HPDE6-E6E7 (cell line): ENCODE results near the gene SH3PXD2B.
A peak's percentile ranks its signal among the peaks of the same experiment; 100 is the strongest.
"Not testable (repeated sequence)": the region's sequence is repeated elsewhere in the genome, so short reads cannot be mapped to it uniquely, and the experiment has no call there.

Experiments
- DNase-seq: peaks from one replicate; pipeline ENCODE4 v3.0.0; 2011; ENCODE audit warnings: missing footprints; ENCODE audit errors: extremely low spot score

SH3PXD2B gene

DNA sequence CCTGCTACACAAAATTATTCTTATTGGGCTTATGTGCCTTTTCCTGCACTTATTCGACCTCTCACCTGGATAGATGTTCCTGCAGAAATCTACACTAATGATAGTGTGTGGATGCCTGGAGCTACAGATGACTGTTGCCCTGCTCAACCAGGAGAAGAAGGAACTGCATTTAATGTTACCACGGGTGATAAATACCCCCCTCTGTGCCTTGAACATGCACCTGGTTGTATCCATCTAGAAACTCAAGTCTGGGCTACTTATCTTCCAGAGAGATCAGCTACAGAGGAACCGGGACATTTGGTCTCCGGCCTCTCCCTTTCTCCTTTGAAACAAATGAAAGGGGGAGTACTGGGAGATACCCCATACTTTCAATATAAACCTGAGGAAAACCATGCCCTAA lies 54.5 kb downstream of the SH3PXD2B start:
- no peak for DNase-seq

DNA sequence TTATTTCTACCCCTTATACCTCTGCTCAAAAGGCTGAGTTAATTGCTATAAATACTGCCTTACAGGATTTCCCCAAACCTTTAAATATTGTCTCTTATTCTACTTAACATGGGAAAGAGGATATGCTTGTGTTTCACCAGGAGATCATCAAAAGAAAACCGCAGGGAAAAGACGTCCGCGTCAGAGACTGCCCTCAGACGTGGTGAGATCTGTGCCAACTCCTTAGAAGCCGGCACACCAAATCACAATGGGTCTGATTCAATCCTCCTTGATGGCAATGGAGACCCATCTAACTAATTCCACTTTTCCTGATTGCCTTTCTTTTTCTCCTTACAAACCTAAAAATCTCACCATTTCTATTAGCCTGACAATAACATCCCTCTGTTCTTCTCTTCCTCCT lies 55.0 kb downstream of the SH3PXD2B start:
- DNase-seq: no peak

DNA sequence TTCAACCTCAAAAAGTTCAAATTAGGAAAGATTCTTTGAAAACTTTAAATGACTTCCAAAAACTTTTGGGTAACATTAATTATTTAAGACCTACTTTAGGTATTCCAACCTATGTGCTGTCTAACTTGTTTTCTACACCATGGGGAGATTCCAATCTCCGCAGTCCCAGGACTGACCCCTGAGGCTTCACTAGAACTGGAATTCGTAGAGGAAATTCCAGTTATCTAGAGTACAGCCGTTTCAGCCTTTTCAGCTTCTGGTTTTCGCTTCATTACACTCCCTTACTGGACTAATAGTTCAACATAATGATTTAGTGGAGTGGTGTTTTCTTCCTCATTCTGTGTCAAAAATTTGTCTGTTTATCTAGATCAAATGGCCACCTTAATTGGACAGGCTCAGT lies 55.7 kb downstream of the SH3PXD2B start:
- not testable (repeated sequence) for DNase-seq

DNA sequence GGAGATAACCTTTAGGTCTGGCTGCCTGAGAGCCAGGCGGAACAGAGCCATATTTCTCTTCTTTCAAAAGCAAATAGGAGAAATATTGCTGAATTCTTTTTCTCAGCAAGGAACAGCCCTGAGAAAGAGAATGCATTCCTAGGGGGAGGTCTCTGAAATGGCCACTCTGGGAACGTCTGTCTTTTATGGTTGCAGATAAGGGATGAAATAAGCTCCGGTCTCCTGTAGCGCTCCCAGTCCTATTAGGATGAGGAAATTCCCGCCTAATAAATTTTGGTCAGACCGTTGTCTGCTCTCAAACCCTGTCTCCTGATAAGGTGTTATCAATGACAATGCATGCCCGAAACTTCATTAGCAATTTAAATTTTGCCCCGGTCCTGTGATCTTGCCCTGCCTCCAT lies 57.3 kb downstream of the SH3PXD2B start:
- DNase-seq: not testable (repeated sequence)

GRCh38 chr5:172396220-172396619 lies 58.1 kb downstream of the SH3PXD2B start:
- no peak for DNase-seq

DNA sequence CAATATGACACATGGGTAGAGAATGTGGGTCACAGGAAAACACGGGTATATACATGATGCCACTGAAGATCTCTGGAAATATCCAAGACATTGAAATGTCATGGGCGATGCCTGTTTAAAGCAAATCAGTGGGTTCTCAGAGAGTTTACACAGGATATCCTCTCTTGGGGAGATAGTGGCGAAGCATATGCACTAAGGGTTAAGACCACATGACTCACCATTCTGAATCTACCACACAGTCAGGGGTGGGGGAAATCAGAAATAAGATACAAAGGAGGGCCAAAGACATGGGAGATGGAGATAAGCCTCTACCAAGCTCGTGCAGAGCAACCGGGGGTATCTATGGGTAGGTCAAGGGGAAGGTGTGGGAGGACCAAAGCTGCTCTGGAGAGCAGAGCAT lies 58.8 kb downstream of the SH3PXD2B start:
- no peak for DNase-seq

DNA sequence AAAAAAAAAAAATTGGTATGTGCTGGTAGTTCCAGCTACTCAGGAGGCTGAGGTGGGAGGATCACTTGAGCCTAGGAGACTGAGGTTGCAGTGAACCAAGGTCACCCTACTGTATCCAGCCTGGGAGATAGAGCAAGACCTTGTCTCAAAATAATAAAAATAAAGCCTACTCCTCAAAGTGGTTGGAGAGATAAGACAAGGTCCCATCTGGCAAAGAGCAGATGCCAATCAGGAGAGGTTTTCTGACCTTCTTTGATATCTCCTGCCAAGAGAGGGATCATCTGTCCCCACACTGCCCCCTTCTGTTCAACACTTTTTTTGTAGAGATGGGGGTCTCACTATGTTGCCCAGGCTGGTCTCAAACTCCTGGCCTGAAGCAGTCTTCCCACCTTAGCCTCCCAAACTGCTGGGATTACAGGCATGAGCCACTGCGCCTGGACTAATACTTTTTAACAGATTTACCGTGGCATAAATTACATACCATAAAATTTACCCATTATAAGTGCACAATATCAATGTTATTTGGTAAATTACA lies 64.7 kb downstream of the SH3PXD2B start:
- DNase-seq: no peak

DNA sequence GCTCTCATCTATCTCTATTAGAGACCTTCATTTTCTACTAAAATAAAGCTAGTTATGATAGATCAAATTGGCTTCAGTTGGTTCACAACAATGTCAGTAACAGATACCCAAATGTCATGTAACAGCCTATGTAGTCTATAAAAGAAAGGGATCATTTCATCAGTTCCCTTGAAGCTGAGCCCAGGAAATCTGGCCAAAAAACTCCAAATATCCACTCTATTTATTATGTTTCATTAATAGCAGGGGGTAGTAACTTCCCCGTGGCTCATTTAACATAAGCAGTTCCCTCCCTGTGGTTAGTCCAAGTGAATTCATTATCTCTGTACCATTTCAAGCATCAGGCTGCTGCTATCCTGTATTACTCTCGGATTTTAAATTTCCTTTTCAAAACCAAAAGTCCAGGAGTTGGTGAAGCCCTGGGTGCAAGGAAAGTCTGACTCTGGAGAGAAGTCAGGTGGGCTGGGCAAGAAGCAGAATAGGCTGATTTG lies 66.0 kb downstream of the SH3PXD2B start:
- no peak for DNase-seq

DNA sequence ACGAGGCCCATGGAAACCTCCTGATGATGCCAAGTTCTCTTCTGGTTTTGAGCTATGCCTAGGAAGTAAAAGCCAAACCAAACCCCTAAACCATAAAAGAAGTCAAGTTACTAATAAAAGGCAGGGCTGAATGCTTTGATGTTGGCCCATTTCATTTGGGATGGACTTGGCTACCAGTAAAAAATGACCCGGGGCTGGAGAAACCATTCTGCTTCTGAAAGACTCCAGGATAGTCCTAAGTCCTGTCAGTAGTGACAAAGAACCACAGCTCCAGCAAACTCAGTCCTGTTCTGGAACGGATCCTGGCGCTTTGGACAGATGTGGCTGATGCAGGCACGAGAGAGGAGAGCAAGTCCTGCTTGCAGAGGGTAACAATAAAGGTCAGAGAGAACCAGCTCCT lies 68.6 kb downstream of the SH3PXD2B start:
- no peak for DNase-seq

- DNase-seq: no peak
Measured at GRCh38 chr5:172385010-172385563, 69.2 kb downstream of the SH3PXD2B start.

DNA sequence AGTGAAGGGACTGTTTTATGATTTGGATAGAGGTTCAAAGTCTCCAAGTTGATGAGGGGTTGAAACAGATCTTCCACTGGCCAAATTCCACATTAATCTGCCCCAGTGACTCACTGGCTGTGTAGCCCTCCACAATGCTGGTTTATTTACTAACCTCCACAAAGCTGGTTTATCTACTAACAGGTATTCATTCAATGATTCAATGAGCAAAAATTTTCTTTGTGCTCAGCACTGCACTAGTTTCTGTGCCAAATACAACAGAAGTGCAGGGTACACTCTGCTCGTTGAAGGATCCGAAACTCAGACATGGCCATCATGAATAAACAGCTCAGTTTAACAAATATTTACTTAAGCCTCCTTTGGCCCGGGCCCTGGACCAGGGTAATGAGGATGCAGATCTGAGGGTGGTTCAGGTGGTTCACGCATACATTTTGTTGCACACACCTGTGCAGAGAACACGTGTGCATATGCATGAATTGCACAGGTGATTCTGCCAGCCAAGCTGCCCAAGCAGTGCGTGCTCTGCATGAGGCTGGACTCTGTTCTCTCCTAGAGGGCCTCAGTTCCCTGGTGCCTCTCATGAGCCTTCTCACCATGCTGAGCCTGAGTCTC lies 71.0 kb downstream of the SH3PXD2B start:
- peak; percentile 74 for DNase-seq

DNA sequence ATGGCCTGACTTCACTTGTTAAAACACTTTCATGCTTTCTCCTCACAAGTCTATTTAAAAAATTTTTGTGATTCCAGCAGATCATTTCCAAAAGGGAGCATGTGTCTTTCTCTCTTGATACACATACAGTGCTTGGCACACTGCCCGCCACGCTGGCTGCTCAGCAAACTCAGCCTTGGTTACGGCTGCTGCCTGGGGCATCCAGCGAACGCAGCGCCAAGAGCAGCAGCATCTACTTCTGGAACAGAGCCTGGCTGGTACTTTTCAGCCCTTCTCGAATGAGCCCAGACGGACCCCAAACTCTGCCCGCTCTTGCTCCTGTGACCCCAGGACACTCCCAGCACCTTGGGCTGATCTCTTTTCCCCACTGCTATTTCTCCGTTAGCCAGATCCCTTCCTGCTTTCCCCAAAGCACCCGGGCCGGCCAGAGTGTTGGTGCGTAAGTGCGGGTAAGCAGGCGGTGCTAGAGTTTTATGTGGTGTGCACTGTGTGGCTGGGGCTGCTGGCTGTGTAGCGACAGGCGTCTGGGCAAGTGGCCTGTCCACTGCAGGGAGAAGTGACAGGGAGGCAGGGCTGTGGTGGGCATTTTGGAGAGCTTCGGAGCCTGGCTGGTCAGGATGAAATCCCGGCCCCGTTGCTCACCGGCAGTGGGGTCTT lies 73.2 kb downstream of the SH3PXD2B start:
- DNase-seq: no peak

DNA sequence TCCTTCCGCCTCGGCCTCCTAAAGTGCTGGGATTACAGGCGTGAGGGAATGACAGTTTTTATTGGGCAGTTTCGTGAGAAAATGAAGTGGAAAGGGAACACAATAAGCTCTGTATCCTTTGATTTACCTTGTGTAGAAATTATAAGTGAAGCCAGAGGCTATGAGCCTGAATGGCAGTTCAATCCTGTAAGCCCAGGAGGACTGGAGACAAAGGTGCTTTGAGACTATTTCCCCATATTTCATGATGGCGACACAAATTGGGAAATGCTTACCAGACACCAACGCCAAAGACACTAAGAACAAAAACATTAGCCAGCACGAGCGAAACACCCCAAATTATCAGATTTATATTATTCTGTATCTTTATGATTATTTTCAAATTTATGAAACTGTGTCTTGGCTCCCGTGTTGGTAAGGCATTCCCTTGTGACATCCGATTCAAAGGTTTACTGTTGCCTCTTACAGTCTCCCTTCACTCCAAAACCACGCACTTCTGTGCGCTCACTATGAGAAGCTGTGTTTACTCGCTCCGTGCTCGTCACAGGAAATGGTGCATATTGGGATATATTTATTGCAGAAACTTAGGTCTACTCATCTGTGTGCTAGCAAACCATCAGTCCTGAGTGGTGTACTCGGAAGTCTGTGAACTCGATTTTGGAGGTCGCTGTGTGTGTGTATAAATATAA lies 73.9 kb downstream of the SH3PXD2B start:
- DNase-seq: no peak

GRCh38 chr5:172379481-172379880 lies 74.8 kb downstream of the SH3PXD2B start:
- no peak for DNase-seq

DNA sequence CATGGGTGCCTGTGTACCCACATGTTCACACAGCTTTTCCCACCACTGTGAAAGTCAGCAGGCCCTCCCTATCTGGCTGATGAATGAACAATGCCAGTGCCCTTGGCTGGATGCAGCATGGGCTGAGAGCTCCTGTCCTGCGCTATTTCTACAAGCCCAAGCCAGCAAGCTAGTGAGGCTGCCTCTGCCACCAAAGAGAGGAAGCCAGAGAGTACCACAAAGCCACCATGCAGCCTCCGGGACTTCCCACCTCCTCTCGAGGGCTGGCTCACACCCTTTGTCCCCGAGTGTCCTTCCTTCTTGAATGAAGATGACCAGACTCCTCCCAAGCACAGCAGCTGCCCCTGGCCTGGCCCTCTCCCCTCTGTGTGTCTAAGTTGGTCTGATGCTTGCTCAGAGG lies 76.5 kb downstream of the SH3PXD2B start:
- DNase-seq: no peak

GRCh38 chr5:172377438-172377837 lies 76.9 kb downstream of the SH3PXD2B start:
- DNase-seq: no peak

DNA sequence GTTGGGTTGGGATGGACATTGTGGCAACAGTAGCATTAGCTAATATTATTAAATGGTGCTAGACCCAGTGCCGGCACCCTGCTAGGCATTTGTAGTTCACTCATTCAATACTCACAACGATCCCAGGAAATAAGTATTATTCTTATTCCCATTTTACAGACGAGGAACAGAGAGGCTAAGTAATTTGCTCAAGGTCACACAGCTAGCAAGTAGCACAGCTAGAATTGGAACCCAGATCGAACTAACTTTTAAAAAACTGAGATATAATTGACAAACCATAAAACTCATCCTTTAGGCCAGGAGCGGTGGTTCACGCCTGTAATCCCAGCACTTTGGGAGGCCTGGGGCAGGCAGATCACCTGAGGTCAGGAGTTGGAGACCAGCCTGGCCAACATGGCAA lies 79.5 kb downstream of the SH3PXD2B start:
- no peak for DNase-seq

GRCh38 chr5:172373680-172374079 lies 80.6 kb downstream of the SH3PXD2B start:
- DNase-seq: no peak

GRCh38 chr5:172371684-172372083 lies 82.6 kb downstream of the SH3PXD2B start:
- no peak for DNase-seq

DNA sequence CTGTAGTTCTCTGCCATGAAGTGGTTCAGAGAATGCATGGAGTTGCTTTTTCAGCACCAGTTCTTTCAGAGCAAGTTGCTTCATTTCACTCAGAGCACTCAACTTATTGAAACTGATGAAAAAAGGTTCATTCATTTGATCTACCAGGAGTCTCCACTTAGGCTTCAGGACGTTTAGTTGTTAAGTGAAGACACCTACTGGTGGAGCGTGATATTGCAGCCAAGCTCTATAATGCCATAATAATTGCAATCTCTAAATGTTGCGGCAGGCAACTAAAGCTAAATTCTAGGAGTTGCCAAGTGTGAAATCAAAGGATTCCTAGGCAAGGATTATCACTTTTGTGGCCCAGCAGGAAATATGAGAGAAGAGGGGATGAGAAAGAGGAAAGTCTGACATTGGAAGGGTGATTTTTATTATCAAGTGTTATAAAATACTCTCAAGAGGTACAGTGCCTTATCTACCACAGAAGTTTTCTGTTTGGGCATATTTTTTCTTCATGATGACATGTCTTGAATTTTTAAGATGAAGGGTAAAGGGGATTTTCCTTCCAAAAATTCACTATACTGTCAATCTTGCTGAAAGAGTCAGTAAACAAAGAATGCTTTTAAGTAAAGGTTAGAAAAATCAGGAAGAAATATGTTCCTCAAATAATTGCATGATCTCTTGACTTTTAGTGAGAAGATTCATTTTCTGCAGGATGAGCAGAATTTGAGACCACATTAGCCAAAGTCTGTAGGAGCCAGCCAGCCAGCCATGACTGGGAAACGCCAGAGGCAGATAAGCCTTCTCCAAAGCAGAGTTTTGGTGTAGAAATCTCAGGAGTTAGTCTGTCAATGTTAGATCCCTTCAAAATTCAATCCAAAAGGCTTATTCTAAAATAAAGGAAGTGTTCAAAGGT lies 83.4 kb downstream of the SH3PXD2B start:
- DNase-seq: no peak

DNA sequence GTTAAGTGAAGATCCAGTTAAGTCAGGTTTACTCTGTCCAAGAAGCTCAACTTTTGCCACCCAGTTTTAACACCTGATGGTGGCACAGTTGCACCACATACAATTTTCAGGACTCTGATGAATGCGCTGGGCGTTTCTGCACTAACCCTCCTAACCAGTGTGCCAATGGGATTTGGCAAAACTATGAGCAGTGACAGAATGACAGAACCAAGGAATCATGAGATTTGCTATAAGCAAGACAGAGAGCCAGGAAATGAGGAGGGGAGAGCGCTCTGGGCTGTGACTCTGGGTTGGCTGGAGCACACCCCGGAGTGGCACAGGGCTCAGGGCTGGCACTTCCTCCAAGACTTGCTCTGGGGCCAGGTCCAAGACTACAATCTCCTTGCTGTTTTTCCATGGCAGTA lies 84.1 kb downstream of the SH3PXD2B start:
- no peak for DNase-seq
